SK-N-SH treated with all-trans-retinoic acid at 6 μM for 48 hours (cell line): ENCODE results near the gene AP3D1.

Experiments used
- ATAC-seq: fragments of 200-7000 bp; cut with Tn5 transposase; 3 replicates; pipeline ENCODE4 v1.9.1; 2020; ENCODE audit warnings: mild to moderate bottlenecking, moderate library complexity
- BACH2 ChIP-seq: fragments of 250-450 bp; sonication (Bioruptor Pico); IDR thresholded peaks from 2 replicates; pipeline ENCODE4 v1.9.0; 2021; ENCODE audit warnings: mild to moderate bottlenecking, borderline replicate concordance
- CSDC2 ChIP-seq: fragments of 250-450 bp; sonication (Bioruptor Pico); IDR thresholded peaks from 2 replicates; pipeline ENCODE4 v1.5.0; 2020; ENCODE audit warnings: mild to moderate bottlenecking, moderate library complexity
- ISL1 ChIP-seq: fragments of 250-450 bp; sonication (Bioruptor Pico); IDR thresholded peaks from 2 replicates; pipeline ENCODE4 v2.1.2; 2022; ENCODE audit warnings: mild to moderate bottlenecking, moderate library complexity
- OSR1 ChIP-seq: fragments of 250-450 bp; sonication (Bioruptor Pico); IDR thresholded peaks from 2 replicates; pipeline ENCODE4 v1.8.0; 2022; ENCODE audit warnings: moderate library complexity, mild to moderate bottlenecking, inconsistent platforms
- TCF4 ChIP-seq: fragments of 250-450 bp; sonication (Bioruptor Pico); IDR thresholded peaks from 2 replicates; pipeline ENCODE4 v1.8.0; 2021; ENCODE audit warnings: mild to moderate bottlenecking, moderate library complexity, borderline replicate concordance
- TOX ChIP-seq: fragments of 250-450 bp; sonication (Bioruptor Pico); IDR thresholded peaks from 2 replicates; pipeline ENCODE4 v1.8.0; 2021; ENCODE audit warnings: mild to moderate bottlenecking, moderate library complexity, borderline replicate concordance
- ZFP30 ChIP-seq: fragments of 450-650 bp; formaldehyde crosslinking; IDR thresholded peaks from 2 replicates; pipeline ENCODE4 v1.5.0; 2022; ENCODE audit warnings: mild to moderate bottlenecking, moderate library complexity
- TF ChIP-seq, protein P1 (sequence below): fragments of 250-450 bp; sonication (Bioruptor Pico); IDR thresholded peaks from 2 replicates; pipeline ENCODE4 v1.5.0; 2020; ENCODE audit warnings: mild to moderate bottlenecking, moderate library complexity
- TF ChIP-seq, protein P2 (sequence below): fragments of 250-450 bp; sonication (Bioruptor Pico); IDR thresholded peaks from 2 replicates; pipeline ENCODE4 v1.8.0; 2021; ENCODE audit warnings: low read depth, mild to moderate bottlenecking, moderate library complexity, borderline replicate concordance
- TF ChIP-seq, protein P3 (sequence below): fragments of 250-450 bp; sonication (Bioruptor Pico); IDR thresholded peaks from 2 replicates; pipeline ENCODE4 v1.8.0; 2020; ENCODE audit warnings: mild to moderate bottlenecking, moderate library complexity, borderline replicate concordance
- TF ChIP-seq, protein P4 (sequence below): fragments of 250-450 bp; sonication (Bioruptor Pico); IDR thresholded peaks from 2 replicates; pipeline ENCODE4 v1.5.1; 2021; ENCODE audit warnings: mild to moderate bottlenecking, moderate library complexity

The AP3D1 gene

DNA sequence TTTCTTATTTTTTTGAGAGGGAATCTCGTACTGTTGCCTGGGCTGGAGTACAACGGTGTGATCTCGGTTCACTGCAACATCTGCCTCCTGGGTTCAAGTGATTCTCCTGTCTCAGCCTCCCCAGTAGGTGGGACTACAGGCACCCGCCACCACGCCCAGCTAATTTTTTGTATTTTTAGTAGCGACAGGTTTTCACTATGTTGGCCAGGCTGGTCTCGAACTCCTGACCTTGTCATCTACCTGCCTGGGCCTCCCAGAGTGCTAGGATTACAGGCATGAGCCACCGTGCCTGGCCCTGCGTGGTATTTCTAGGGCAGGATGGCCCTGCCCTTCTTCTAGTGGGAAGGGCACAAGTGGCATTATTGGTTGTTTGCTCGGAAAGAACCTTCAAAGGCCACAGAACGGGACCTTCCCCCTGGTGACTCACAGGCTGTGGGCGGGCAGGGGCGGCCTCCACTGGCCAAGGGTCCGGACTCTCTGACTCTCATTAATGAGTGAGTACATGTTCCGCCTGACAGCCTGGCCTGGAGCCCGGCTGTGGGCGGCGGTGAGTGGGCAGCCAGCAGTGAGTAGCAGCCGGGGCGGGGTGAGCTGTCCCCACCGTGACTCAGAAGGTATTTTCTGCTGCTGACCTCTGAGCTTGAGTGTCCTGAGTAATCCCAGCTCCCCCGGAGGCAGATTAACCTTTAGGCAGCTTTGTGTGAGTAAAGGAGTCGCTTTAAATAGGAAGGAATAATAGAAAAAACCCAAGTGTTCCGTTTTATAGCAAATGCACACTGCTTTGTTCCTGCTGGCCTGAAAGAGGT lies 17.5 kb upstream of the AP3D1 start:
- TF ChIP-seq, protein P1, sequence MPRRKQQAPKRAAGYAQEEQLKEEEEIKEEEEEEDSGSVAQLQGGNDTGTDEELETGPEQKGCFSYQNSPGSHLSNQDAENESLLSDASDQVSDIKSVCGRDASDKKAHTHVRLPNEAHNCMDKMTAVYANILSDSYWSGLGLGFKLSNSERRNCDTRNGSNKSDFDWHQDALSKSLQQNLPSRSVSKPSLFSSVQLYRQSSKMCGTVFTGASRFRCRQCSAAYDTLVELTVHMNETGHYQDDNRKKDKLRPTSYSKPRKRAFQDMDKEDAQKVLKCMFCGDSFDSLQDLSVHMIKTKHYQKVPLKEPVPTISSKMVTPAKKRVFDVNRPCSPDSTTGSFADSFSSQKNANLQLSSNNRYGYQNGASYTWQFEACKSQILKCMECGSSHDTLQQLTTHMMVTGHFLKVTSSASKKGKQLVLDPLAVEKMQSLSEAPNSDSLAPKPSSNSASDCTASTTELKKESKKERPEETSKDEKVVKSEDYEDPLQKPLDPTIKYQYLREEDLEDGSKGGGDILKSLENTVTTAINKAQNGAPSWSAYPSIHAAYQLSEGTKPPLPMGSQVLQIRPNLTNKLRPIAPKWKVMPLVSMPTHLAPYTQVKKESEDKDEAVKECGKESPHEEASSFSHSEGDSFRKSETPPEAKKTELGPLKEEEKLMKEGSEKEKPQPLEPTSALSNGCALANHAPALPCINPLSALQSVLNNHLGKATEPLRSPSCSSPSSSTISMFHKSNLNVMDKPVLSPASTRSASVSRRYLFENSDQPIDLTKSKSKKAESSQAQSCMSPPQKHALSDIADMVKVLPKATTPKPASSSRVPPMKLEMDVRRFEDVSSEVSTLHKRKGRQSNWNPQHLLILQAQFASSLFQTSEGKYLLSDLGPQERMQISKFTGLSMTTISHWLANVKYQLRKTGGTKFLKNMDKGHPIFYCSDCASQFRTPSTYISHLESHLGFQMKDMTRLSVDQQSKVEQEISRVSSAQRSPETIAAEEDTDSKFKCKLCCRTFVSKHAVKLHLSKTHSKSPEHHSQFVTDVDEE (CRISPR knock-in tag) = peak; percentile 49; the same call in 1 of the 2 replicates
- TF ChIP-seq OSR1 (CRISPR knock-in tag) (no peak), ISL1 (CRISPR knock-in tag) (no peak; the same call in 1 of the 2 replicates), BACH2 (CRISPR knock-in tag) (no peak), CSDC2 (CRISPR knock-in tag) (no peak)
- TF ChIP-seq, protein P2, sequence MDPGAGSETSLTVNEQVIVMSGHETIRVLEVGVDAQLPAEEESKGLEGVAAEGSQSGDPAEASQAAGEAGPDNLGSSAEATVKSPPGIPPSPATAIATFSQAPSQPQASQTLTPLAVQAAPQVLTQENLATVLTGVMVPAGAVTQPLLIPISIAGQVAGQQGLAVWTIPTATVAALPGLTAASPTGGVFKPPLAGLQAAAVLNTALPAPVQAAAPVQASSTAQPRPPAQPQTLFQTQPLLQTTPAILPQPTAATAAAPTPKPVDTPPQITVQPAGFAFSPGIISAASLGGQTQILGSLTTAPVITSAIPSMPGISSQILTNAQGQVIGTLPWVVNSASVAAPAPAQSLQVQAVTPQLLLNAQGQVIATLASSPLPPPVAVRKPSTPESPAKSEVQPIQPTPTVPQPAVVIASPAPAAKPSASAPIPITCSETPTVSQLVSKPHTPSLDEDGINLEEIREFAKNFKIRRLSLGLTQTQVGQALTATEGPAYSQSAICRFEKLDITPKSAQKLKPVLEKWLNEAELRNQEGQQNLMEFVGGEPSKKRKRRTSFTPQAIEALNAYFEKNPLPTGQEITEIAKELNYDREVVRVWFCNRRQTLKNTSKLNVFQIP = no peak
- TF ChIP-seq, protein P3, sequence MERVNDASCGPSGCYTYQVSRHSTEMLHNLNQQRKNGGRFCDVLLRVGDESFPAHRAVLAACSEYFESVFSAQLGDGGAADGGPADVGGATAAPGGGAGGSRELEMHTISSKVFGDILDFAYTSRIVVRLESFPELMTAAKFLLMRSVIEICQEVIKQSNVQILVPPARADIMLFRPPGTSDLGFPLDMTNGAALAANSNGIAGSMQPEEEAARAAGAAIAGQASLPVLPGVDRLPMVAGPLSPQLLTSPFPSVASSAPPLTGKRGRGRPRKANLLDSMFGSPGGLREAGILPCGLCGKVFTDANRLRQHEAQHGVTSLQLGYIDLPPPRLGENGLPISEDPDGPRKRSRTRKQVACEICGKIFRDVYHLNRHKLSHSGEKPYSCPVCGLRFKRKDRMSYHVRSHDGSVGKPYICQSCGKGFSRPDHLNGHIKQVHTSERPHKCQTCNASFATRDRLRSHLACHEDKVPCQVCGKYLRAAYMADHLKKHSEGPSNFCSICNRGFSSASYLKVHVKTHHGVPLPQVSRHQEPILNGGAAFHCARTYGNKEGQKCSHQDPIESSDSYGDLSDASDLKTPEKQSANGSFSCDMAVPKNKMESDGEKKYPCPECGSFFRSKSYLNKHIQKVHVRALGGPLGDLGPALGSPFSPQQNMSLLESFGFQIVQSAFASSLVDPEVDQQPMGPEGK (CRISPR knock-in tag) = 0 out of 2 replicates have a peak, but pooled peaks have one; percentile 17
- ATAC-seq = peak; percentile 87

DNA sequence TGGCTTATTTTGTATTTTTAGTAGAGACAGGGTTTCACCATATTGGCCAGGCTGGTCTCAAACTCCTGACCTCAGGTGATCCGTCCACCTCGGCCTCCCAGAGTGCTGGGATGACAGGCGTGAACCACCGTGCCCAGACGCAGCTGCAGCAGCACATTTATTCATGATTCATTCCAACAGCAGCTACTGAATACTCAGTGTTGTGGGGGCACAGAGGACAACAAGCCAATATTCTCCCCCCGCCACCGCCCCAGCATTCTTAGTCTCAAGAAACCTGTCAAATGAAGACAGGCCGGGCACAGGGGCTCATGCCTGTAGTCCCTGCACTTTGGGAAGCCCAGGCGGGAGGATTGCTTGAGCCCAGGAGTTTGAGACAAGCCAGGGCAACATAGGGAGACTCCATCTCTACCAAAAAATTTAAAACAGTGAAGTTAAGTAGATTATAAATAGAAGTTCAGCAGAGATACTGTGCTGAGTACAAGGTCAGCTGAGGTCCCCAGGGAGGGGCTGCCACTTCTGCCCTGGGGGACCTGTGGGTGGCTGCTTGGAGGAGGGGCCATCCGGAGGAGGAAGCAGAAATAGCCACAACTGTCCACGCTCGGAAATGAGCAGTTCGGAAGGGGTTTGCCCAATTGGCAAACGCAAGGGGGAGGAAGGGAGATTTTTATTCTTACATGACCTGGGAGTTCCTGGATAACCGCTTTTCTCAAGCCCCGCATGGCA lies 16.7 kb upstream of the AP3D1 start:
- ATAC-seq = no peak
- no peak for TF ChIP-seq ZFP30 (CRISPR knock-in tag)
- no peak for TF ChIP-seq BACH2 (CRISPR knock-in tag)
- TF ChIP-seq, protein P3 (CRISPR knock-in tag) = peak; percentile 70; the same call in 1 of the 2 replicates
- TF ChIP-seq, protein P4, sequence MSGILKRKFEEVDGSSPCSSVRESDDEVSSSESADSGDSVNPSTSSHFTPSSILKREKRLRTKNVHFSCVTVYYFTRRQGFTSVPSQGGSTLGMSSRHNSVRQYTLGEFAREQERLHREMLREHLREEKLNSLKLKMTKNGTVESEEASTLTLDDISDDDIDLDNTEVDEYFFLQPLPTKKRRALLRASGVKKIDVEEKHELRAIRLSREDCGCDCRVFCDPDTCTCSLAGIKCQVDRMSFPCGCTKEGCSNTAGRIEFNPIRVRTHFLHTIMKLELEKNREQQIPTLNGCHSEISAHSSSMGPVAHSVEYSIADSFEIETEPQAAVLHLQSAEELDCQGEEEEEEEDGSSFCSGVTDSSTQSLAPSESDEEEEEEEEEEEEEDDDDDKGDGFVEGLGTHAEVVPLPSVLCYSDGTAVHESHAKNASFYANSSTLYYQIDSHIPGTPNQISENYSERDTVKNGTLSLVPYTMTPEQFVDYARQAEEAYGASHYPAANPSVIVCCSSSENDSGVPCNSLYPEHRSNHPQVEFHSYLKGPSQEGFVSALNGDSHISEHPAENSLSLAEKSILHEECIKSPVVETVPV (CRISPR knock-in tag) = no peak
- TF ChIP-seq, all 23 proteins: peak for 1

DNA sequence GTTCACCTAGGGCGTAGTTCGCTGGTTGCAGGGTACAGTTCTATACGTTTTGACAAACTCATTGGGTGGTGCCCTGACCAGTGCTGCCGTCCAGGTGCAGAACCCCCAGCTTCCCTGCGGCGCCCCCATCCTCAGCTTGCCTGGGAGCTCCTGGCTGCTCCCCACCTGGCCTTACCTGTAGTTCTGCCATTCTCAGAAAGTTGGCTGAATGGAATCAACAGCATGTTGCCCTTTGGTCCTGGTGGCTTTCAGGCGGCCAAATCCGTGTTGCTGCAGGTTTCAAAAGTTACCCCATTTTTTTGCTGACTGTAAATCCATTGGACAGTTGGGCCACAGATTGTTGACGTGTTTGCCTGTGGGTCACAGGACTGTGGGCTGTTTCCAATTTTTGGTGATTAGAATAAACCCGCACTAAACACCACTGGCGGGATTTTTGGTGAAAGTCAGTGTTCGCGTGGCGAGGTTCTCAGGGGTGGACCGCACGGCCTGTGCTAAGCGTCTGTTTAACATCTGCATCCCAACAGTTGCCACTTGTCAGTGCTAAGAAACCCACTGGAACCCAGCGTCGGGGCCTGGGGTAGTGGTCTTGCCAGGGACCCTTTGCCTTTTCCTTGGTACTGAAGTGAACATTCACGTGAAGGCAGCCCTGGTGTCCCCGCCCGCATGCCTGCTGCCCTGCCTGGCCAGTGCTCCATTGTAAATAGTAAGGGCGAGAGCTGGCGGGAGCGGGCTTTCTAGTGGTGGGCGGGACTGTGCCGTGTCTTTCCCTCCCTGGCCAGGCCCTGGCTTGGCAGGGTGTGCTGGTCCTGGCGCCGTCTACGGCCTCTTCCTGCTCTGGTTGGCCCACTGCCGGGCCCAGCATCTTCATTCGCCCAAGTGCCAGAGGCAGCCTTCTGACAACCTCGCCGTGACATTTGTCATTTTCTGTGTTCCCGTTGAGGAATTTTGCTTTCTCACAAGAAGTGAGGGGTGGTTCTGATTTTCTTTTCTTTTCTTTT lies 15.7 kb upstream of the AP3D1 start:
- TF ChIP-seq TOX (CRISPR knock-in tag) = no peak
- TF ChIP-seq TCF4 (CRISPR knock-in tag) = 0 out of 2 replicates have a peak, but pooled peaks have one; percentile 10
- peak; percentile 65 for ATAC-seq
